K562 treated with DMSO at 1 percent for 12 hours (cell line): ENCODE results near the gene ZNF419. TPM values are rescaled to one million over a fixed set of nuclear protein-coding genes. Genes with fewer than 3 reads are reported as not detected.

ENCODE experiments used
- total RNA-seq: library from RNA; unstranded; fragments of 300-600 nt; gene quantifications from 2 replicates; pipeline ENCODE4 v1.2.3, GENCODE V29; 2022; ENCODE audit not compliant: insufficient read depth

The ZNF419 gene
- total RNA-seq, result 1.3 TPM in 2 replicates

DNA sequence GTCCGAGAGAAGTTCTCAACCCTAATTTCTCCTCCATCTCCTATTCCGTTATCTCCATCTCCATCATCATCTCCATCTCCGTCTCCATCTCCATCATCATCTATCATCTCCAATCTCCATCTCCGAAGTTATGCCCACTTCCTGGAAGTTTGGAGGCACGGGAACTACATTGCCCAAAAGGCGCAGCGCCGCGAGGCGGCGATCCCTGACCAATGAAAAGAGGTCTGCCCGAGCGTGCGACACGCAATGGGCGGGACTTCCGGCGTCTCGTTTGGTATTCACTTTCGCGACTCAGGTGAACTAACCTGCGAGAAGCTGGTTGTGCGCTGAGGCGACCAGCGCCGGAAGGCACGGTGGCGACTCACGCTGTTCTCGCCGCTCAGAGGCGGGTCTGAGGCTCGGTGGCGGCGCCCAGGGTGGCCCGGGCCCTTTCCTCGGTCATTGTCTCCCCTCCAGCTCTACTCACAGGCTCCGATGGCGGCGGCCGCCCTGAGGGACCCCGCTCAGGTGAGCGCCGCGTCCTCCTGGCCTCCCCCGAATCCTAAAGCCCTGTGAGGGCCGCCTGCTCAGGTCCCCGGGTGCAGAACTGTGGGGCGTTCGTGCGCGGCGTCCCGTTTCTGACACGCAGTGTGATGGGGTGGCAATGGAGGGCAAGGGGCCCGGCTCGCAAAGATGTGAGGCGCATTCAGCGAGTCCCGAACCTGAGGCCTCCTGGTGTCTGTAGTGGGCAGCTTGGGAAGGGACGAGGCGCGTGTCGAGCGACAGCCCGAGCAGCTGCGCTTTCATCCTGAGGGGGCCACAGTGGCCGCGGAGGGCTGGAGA lies at the start of gene ZNF419:
ZNF419 (plus strand) TSS at position 274 of the 822 bp plus-strand sequence; CDS start at position 475, 201 bp downstream.

GRCh38 chr19:57477191-57478008 lies 10.2 kb upstream of the ZNF419 start, which contains the start of gene ZNF772:
TSS of gene ZNF772 (minus strand) at chr19:57477566. CDS start at chr19:57477309, 257 bp downstream.

GRCh38 chr19:57499680-57500395 lies 12.3 kb downstream of the ZNF419 start, which contains the start of gene ZNF773:
TSS of gene ZNF773 (plus strand) at chr19:57499938. CDS start at chr19:57500081, 143 bp downstream.

GRCh38 chr19:57527136-57527881 lies 39.8 kb downstream of the ZNF419 start, which contains the start of gene ZNF549:
TSS of gene ZNF549 (plus strand) at chr19:57527356. CDS start at chr19:57527574, 218 bp downstream.

Other genes starting within 250 kb of the ZNF419 start
- 0.45 and 2.5 TPM in 2 replicates for gene ZNF805, start 247.1 kb upstream of the ZNF419 start, total RNA-seq
- gene ZNF460, start 207.3 kb upstream of the ZNF419 start, total RNA-seq, result 2.0 TPM in 1 of 2 replicates, not detected in the other
- gene ZNF543, start 167.3 kb upstream of the ZNF419 start, total RNA-seq, result 0.63 and 2.8 TPM in 2 replicates
- 0.90 and 3.1 TPM in 2 replicates for gene ZNF304, start 136.5 kb upstream of the ZNF419 start, total RNA-seq
- 6.2 and 8.9 TPM in 2 replicates for gene TRAPPC2B, start 124.2 kb upstream of the ZNF419 start, total RNA-seq
- 1.3 and 3.0 TPM in 2 replicates for gene ZNF547, start 124.2 kb upstream of the ZNF419 start, total RNA-seq
- gene ZNF548, start 97.9 kb upstream of the ZNF419 start, total RNA-seq, result 0.81 and 5.3 TPM in 2 replicates
- gene ZNF17, start 76.6 kb upstream of the ZNF419 start, total RNA-seq, result 4.8 and 9.6 TPM in 2 replicates
- gene ZNF749, start 52.4 kb upstream of the ZNF419 start, total RNA-seq, result 9.4 and 15.0 TPM in 2 replicates
- gene VN1R1, start 30.6 kb upstream of the ZNF419 start, total RNA-seq, result not detected in 2 replicates
- gene ZNF772, start 10.2 kb upstream of the ZNF419 start, total RNA-seq, result 0.44 and 2.1 TPM in 2 replicates
- gene ZNF773, start 12.2 kb downstream of the ZNF419 start, total RNA-seq, result 1.3 TPM in 1 of 2 replicates, not detected in the other
- 0.16 TPM in 1 of 2 replicates, not detected in the other for gene ZNF549, start 39.6 kb downstream of the ZNF419 start, total RNA-seq
- gene ZNF550, start 72.1 kb downstream of the ZNF419 start, total RNA-seq, result 2.5 and 3.1 TPM in 2 replicates
- 1.3 and 2.0 TPM in 2 replicates for gene ZNF416, start 91.2 kb downstream of the ZNF419 start, total RNA-seq
- gene ZIK1, start 96.4 kb downstream of the ZNF419 start, total RNA-seq, result 0.36 TPM in 1 of 2 replicates, not detected in the other
- gene ZNF530, start 112.1 kb downstream of the ZNF419 start, total RNA-seq, result 5.8 and 6.7 TPM in 2 replicates
- 1.1 and 14.4 TPM in 2 replicates for gene ZNF134, start 126.5 kb downstream of the ZNF419 start, total RNA-seq
- 2.7 and 6.6 TPM in 2 replicates for gene ZNF211, start 145.4 kb downstream of the ZNF419 start, total RNA-seq
- gene ZSCAN4, start 181.2 kb downstream of the ZNF419 start, total RNA-seq, result not detected in 2 replicates
- gene ZNF551, start 194.2 kb downstream of the ZNF419 start, total RNA-seq, result 1.1 and 5.0 TPM in 2 replicates
- not detected in 2 replicates for gene ZNF154, start 221.5 kb downstream of the ZNF419 start, total RNA-seq
- gene ZNF671, start 239.9 kb downstream of the ZNF419 start, total RNA-seq, result 0.44 and 0.84 TPM in 2 replicates